Measurements from ENCODE around the gene AP5B1. TPM values are rescaled to one million over a fixed set of nuclear protein-coding genes. Genes with fewer than 3 reads are reported as not detected.

AP5B1 gene
- 9.9 and 10.0 TPM in 2 replicates for total RNA-seq (2021; fragmentation: NEBNext Ultra II Directional; extraction: Animal tissue kit (Norgen Biotek cat#: 25700))
- polyA plus RNA-seq (2011; rRNA removed) = 7.6 and 10.3 TPM in 2 replicates
- polyA plus RNA-seq (2011; cell fraction: cytosol; rRNA removed) = 6.2 TPM
- polyA plus RNA-seq (2011; cell fraction: nucleus; rRNA removed) = 12.5 TPM
- 5.0 to 7.0 TPM (median 6.4 TPM) in 4 replicates for polyA plus RNA-seq (2012, experiment 1 of 2)
- 6.4 TPM for polyA plus RNA-seq (2012, experiment 2 of 2)
- 4.2 TPM for polyA plus RNA-seq (2013, experiment 1 of 2)
- 4.2 TPM for polyA plus RNA-seq (2013, experiment 2 of 2)
- polyA minus RNA-seq (2011; rRNA and poly(A)+ RNA removed) = 8.5 and 8.6 TPM in 2 replicates
- 9.2 TPM for polyA minus RNA-seq (2011; cell fraction: cytosol; rRNA and poly(A)+ RNA removed)
- 10.7 TPM for polyA minus RNA-seq (2011; cell fraction: nucleus; rRNA and poly(A)+ RNA removed)
- long read RNA-seq, experiment 1, partial matches to known transcripts = 0 of 2 reads
- long read RNA-seq, experiment 1, other reads (novel, unspliced or antisense) = 2 of 2 reads
- long read RNA-seq, experiment 2 = 0 reads

GRCh38 chr11:65780770-65781151 is at the start of gene AP5B1:
AP5B1 (minus strand) TSS chr11:65780976; CDS start chr11:65780591, 385 bp downstream.
- H3K4me2 ChIP-seq (ENCODE audit: insufficient read depth in 1 of 2, low read depth in 2 of 2, low read length in 2 of 2) = peak within 1 kb of the TSS; percentile 29 to 95
- no peak within 1 kb of the TSS for H3K27ac ChIP-seq (ENCODE audit: low read depth, low read length)
- ChIA-PET POLR2A (ENCODE audit: partially characterized antibody) (interaction anchor here (0.9 to 2.3 kb wide), 14 partner anchors 10 to 79 kb away, joined by 3 to 9 read pairs (median 5); partner anchors contain the start of genes CFL1, KAT5, MUS81 and SNX32), CTCF (ENCODE audit: partially characterized antibody) (interaction anchor here (0.8 to 13.2 kb wide), 28 partner anchors 10 to 497 kb away, joined by 3 to 347 read pairs (median 12); partner anchors contain the start of genes CCDC85B, FIBP, KAT5 and MUS81)
- H4K5ac ChIP-seq (ENCODE audit: insufficient read length, low read depth, low read length) = peak within 1 kb of the TSS; percentile 89
- peak within 1 kb of the TSS in 3 of 4 experiments; percentile 3 to 52 (median 38); a peak in 5 of 7 replicates for H3K9ac ChIP-seq (replicated peaks in 1 of 4; ENCODE audit: extremely low read depth in 1 of 4, low read depth in 3 of 4, low read length in 3 of 4)
- 0 out of 2 replicates have a peak within 1 kb of the TSS, but pooled peaks have one; percentile 39 for H2BK5ac ChIP-seq (ENCODE audit: low read depth, low read length)
- peaks cover 1 to 19% of the 10 kb centered on the region in 2 experiments for H4K20me1 ChIP-seq (replicated peaks in 1 of 2; ENCODE audit: control insufficient read depth in 1 of 2, insufficient read depth in 2 of 2, low read length in 2 of 2)
- DNase-seq (ENCODE audit: low read depth in 1 of 2, low spot score in 2 of 2) (peak in 1 of 2 experiments; percentile 65), FAIRE-seq (no peak)
- WGBS, 2 experiments (ENCODE audit: extremely low coverage in 1 of 2, insufficient coverage in 1 of 2, insufficient read length in 1 of 2, insufficient replicate concordance in 2 of 2, low coverage in 1 of 2, low lambda C conversion rate in 2 of 2, missing lambda C conversion rate in 1 of 2) = 4% methylated on average over 22 of the region's 59 CpGs; no CpG with 5 or more reads in 1 of the 2 experiments
- H2BK20ac ChIP-seq (ENCODE audit: low read length) = no peak within 1 kb of the TSS
- H3K4ac ChIP-seq (replicated peaks; ENCODE audit: insufficient read length, low read depth, low read length) = peak within 1 kb of the TSS; percentile 53
- H3K79me2 ChIP-seq (ENCODE audit: control insufficient read depth in 1 of 2, insufficient read depth in 2 of 2, low read length in 2 of 2) = no peaks in the 10 kb centered on the region
- no peaks in the 10 kb centered on the region for H3K9me3 ChIP-seq (ENCODE audit: insufficient read depth in 2 of 2, low read depth in 1 of 2, low read length in 1 of 2)
- H3K56ac ChIP-seq (replicated peaks; ENCODE audit: insufficient read length, low read depth, low read length) = no peak within 1 kb of the TSS
- H3K14ac ChIP-seq (ENCODE audit: insufficient read length) = no peak within 1 kb of the TSS
- peak within 1 kb of the TSS; percentile 39; the same call in 1 of the 2 replicates for H2BK12ac ChIP-seq (ENCODE audit: low read depth, low read length)
- H2BK15ac ChIP-seq (ENCODE audit: low read length) = no peak within 1 kb of the TSS
- H2BK120ac ChIP-seq (replicated peaks; ENCODE audit: low read depth, low read length) = no peak within 1 kb of the TSS
- peak within 1 kb of the TSS; percentile 90 for H3K18ac ChIP-seq (ENCODE audit: extremely low read depth, low read length)
- H3K79me1 ChIP-seq (ENCODE audit: low read depth, low read length) = 0 out of 2 replicates have a peak, but pooled peaks cover 2% of the 10 kb centered on the region
- H3K4me3 ChIP-seq (ENCODE audit: extremely low read depth in 1 of 4, insufficient read depth in 2 of 4, low read depth in 3 of 4, low read length in 4 of 4) = peak within 1 kb of the TSS; percentile 43 to 89 (median 52)
- peak within 1 kb of the TSS; percentile 93 for H4K8ac ChIP-seq (ENCODE audit: extremely low read depth, insufficient read depth, low read length)
- H4K91ac ChIP-seq (replicated peaks; ENCODE audit: insufficient read length, low read length) = peak within 1 kb of the TSS; percentile 89
- peaks cover 0 to 16% (median 3%) of the 10 kb centered on the region in 4 experiments; a peak in 6 of 7 replicates for H3K4me1 ChIP-seq (replicated peaks in 1 of 4; ENCODE audit: control insufficient read depth in 3 of 4, insufficient read depth in 4 of 4, low read length in 3 of 4)
- peaks cover 0 to 11% (median 0%) of the 10 kb centered on the region in 4 experiments; a peak in 3 of 8 replicates for H3K36me3 ChIP-seq (ENCODE audit: control insufficient read depth in 2 of 4, insufficient read depth in 4 of 4, low read length in 3 of 4)
- H3K23ac ChIP-seq (ENCODE audit: insufficient read length) = no peak within 1 kb of the TSS
- H3K23me2 ChIP-seq (ENCODE audit: low read depth, low read length) = peaks cover 4% of the 10 kb centered on the region; the same call in 1 of the 2 replicates
- H2AFZ ChIP-seq (ENCODE audit: low read length) = peak within 1 kb of the TSS; percentile 27; the same call in 1 of the 2 replicates
- peaks cover 7 to 30% (median 26%) of the 10 kb centered on the region in 4 experiments for H3K27me3 ChIP-seq (replicated peaks in 1 of 4; ENCODE audit: control insufficient read depth in 3 of 4, extremely low read depth in 1 of 4, insufficient read depth in 3 of 4, low read length in 3 of 4)
- H2AK5ac ChIP-seq (ENCODE audit: low read depth, low read length) = no peak within 1 kb of the TSS
- peak in 1 of 3 experiments; percentile 7; a peak in 1 of 4 replicates for TF ChIP-seq CTCF (IDR thresholded peaks at IDR 0.05; ENCODE audit: control extremely low read depth in 1 of 3, insufficient read depth in 1 of 3, low read depth in 1 of 3, low read length in 3 of 3)
- TF ChIP-seq POLR2A (IDR thresholded peaks at IDR 0.05; ENCODE audit: control extremely low read depth in 1 of 2, low read depth in 2 of 2, low read length in 2 of 2) = no peak
- TF ChIP-seq SAP30 (IDR thresholded peaks at IDR 0.05; ENCODE audit: insufficient read depth, insufficient replicate concordance, low read length) = no peak
- TF ChIP-seq SRF (IDR thresholded peaks at IDR 0.05; ENCODE audit: low read depth, low read length) = no peak
- no peak for TF ChIP-seq CTBP2 (IDR thresholded peaks at IDR 0.05; ENCODE audit: borderline replicate concordance, insufficient read depth, insufficient read length, low read length)
- no peak for TF ChIP-seq KDM1A (IDR thresholded peaks at IDR 0.05; ENCODE audit: borderline replicate concordance, low read length)
- peak; percentile 73 for TF ChIP-seq KDM4A (IDR thresholded peaks at IDR 0.05; ENCODE audit: low read depth, low read length, severe bottlenecking)
